DND-41 (cell line): ENCODE results near the gene DENND1A.

Experiments
- ATAC-seq: fragments of 200-7000 bp; cut with Tn5 transposase; 3 replicates; pipeline ENCODE4 v1.9.1; 2021; ENCODE audit warnings: low read depth; ENCODE audit not compliant: insufficient read depth
- DNase-seq: peaks from one replicate; pipeline ENCODE4 v3.0.0-alpha.2; 2020
- H2AFZ ChIP-seq: 2 replicates; pipeline ENCODE4 v1.6.0; 2012; ENCODE audit warnings: low read depth, low read length
- H3K27ac ChIP-seq: 2 replicates; pipeline ENCODE4 v1.5.1; 2012; ENCODE audit warnings: low read length, inconsistent platforms
- H3K27me3 ChIP-seq: fragments of 200-600 bp; sonication (generic); 2 replicates; pipeline ENCODE4 v1.6.0; 2012; ENCODE audit warnings: low read length, mild to moderate bottlenecking, inconsistent platforms; ENCODE audit not compliant: insufficient read depth, poor library complexity
- H3K36me3 ChIP-seq: 2 replicates; pipeline ENCODE4 v1.5.1; 2012; ENCODE audit warnings: low read length, inconsistent platforms; ENCODE audit not compliant: insufficient read depth
- H3K4me1 ChIP-seq: 2 replicates; pipeline ENCODE4 v1.5.1; 2012; ENCODE audit warnings: mild to moderate bottlenecking, low read length; ENCODE audit not compliant: insufficient read depth
- H3K4me2 ChIP-seq: 2 replicates; pipeline ENCODE4 v1.6.0; 2012; ENCODE audit warnings: mild to moderate bottlenecking, moderate library complexity, low read length, inconsistent platforms; ENCODE audit not compliant: insufficient read depth
- H3K4me3 ChIP-seq, 2 experiments: fragments of 200-600 bp in 1 of 2; shearing (Covaris generic) in 1 of 2; 2 replicates each; pipeline ENCODE4 v1.5.1; 2012 to 2016; ENCODE audit warnings: inconsistent platforms in 2 of 2, low read length in 2 of 2, mild to moderate bottlenecking in 2 of 2, low read depth in 1 of 2, moderate library complexity in 1 of 2
- H3K79me2 ChIP-seq: 2 replicates; pipeline ENCODE4 v1.6.0; 2012; ENCODE audit warnings: low read length, inconsistent platforms; ENCODE audit not compliant: insufficient read depth
- H3K9ac ChIP-seq: 2 replicates; pipeline ENCODE4 v1.6.0; 2012; ENCODE audit warnings: low read depth, mild to moderate bottlenecking, inconsistent platforms, low read length, moderate library complexity
- H3K9me3 ChIP-seq: 2 replicates; pipeline ENCODE4 v1.5.1; 2012; ENCODE audit warnings: low read length, moderate library complexity, mild to moderate bottlenecking, inconsistent platforms; ENCODE audit not compliant: insufficient read depth, severe bottlenecking
- H4K20me1 ChIP-seq: 2 replicates; pipeline ENCODE4 v1.6.0; 2012; ENCODE audit warnings: low read length; ENCODE audit not compliant: insufficient read depth
- EZH2 ChIP-seq: IDR thresholded peaks from 3 replicates; pipeline ENCODE4 v1.6.1; 2012; ENCODE audit warnings: borderline replicate concordance, low read depth, mild to moderate bottlenecking, moderate library complexity, low read length, inconsistent platforms; ENCODE audit not compliant: severe bottlenecking
- TF ChIP-seq, protein P1 (sequence below): IDR thresholded peaks from 2 replicates; pipeline ENCODE4 v1.5.1; 2012; ENCODE audit warnings: borderline replicate concordance, low read length, moderate library complexity, mild to moderate bottlenecking; ENCODE audit not compliant: poor library complexity, severe bottlenecking; ENCODE audit errors: extremely low read depth

Gene DENND1A

DNA sequence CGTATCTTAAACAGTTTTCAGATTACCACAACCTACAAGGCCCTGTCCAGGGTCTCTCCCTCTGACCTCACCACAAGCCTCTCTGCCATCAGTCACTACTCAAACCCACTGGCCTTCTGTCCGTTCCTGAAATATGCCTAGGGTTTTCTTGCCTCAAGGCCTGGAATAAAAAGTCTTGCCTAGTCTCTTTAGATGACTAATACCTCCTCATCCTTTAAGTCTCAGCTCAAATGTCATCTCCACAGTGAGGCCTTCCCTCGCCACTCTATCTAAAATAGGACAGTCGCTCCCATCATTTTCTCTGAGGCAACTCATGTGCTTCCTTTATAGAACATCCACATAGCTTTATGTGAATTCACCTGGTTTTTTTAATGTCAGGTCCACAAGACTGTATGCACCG lies 5.2 kb downstream of the DENND1A start:
- no peaks in the 10 kb centered on the region for H3K9me3 ChIP-seq
- no peak overlapping the region for H3K9ac ChIP-seq
- H2AFZ ChIP-seq = no peak overlapping the region
- H3K79me2 ChIP-seq = peaks cover 31% of the 10 kb centered on the region
- ATAC-seq (no peak), DNase-seq (no peak)
- H3K4me3 ChIP-seq = no peak overlapping the region
- H3K4me2 ChIP-seq = no peak overlapping the region
- H3K4me1 ChIP-seq = peaks cover 33% of the 10 kb centered on the region
- H3K27me3 ChIP-seq = no peaks in the 10 kb centered on the region
- peaks cover 17% of the 10 kb centered on the region; the same call in 1 of the 2 replicates for H4K20me1 ChIP-seq
- TF ChIP-seq, protein P1, sequence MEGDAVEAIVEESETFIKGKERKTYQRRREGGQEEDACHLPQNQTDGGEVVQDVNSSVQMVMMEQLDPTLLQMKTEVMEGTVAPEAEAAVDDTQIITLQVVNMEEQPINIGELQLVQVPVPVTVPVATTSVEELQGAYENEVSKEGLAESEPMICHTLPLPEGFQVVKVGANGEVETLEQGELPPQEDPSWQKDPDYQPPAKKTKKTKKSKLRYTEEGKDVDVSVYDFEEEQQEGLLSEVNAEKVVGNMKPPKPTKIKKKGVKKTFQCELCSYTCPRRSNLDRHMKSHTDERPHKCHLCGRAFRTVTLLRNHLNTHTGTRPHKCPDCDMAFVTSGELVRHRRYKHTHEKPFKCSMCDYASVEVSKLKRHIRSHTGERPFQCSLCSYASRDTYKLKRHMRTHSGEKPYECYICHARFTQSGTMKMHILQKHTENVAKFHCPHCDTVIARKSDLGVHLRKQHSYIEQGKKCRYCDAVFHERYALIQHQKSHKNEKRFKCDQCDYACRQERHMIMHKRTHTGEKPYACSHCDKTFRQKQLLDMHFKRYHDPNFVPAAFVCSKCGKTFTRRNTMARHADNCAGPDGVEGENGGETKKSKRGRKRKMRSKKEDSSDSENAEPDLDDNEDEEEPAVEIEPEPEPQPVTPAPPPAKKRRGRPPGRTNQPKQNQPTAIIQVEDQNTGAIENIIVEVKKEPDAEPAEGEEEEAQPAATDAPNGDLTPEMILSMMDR = no peak
- TF ChIP-seq EZH2 = no peak
- no peak overlapping the region for H3K27ac ChIP-seq
- no peaks in the 10 kb centered on the region for H3K36me3 ChIP-seq

DNA sequence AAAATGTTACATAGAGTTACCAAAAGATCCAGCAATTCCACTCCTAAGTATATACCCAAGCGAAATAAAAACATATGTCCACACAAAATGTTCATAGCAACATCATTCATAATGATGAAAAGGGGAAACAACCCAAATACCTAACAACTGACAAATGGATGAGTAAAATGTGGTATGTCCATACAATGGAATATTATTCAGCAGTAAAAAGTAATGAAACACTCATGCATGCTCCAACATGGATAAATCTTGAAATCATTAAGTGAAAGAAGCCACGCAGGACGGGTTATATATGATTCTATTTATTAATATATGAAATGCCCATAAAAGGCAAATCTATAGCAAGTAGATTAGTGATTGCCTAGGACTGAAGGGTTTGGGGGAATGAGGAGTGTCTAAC lies 6.0 kb downstream of the DENND1A start:
- Histone ChIP-seq H3K4me1 (peaks cover 27% of the 10 kb centered on the region), H3K4me2 (no peak overlapping the region), H3K79me2 (peaks cover 25% of the 10 kb centered on the region), H3K36me3 (no peaks in the 10 kb centered on the region), H3K9me3 (no peaks in the 10 kb centered on the region), H3K27ac (no peak overlapping the region), H3K9ac (no peak overlapping the region), H3K4me3 (no peak overlapping the region), H2AFZ (no peak overlapping the region), H3K27me3 (no peaks in the 10 kb centered on the region), H4K20me1 (peaks cover 17% of the 10 kb centered on the region; the same call in 1 of the 2 replicates)
- TF ChIP-seq, protein P1 = no peak
- no peak for TF ChIP-seq EZH2
- no peak for DNase-seq
- ATAC-seq = no peak

DNA sequence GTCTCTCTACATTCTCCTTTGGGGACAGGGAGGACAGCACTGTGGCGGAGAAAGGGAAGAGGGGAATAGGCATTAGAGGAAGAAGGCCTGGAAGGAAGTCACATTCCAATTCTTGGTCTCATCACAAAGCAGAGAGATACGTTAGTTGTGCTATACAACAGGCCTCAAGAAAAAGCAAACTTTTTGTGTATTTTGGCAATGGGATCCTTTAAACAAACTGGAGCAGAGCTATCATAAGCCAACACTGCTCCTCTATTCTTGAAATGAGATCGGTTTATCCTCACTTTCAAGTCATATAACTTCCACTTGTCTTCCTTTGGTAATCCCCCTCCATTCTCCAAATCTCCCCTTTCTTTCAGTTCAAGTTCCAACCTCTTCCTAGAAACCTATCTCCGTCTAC lies 6.5 kb downstream of the DENND1A start:
- Histone ChIP-seq H3K4me2 (no peak overlapping the region), H3K9me3 (no peaks in the 10 kb centered on the region), H3K27ac (no peak overlapping the region), H3K79me2 (peaks cover 20% of the 10 kb centered on the region; the same call in 1 of the 2 replicates), H2AFZ (no peak overlapping the region), H3K4me3 (no peak overlapping the region), H4K20me1 (peaks cover 16% of the 10 kb centered on the region; the same call in 1 of the 2 replicates), H3K36me3 (no peaks in the 10 kb centered on the region), H3K9ac (no peak overlapping the region), H3K4me1 (peaks cover 22% of the 10 kb centered on the region), H3K27me3 (no peaks in the 10 kb centered on the region)
- ATAC-seq (no peak), DNase-seq (no peak)
- TF ChIP-seq, protein P1 = no peak
- TF ChIP-seq EZH2 = no peak

DNA sequence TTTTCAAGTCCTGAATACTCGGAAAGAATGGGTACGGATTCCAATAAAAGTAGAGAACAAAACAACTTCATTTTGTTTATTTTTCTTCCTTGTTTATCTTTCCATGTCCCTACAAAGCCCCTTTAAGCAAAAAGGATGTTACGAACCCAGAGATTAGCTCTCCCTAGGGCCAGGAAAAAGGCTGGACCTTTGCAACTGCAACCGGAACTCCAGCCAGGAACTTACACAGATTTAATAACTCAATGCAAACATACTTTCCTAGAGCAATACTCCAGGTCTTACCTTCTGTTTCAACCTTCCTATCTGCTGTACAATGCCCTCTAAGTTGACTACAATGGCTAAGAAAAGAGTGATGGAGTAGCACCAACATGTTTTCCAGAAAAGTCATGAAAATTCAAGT lies 7.0 kb downstream of the DENND1A start:
- no peaks in the 10 kb centered on the region for H3K36me3 ChIP-seq
- H4K20me1 ChIP-seq = peaks cover 12% of the 10 kb centered on the region; the same call in 1 of the 2 replicates
- no peak for ATAC-seq
- H3K27ac ChIP-seq = no peak overlapping the region
- H3K4me3 ChIP-seq = no peak overlapping the region
- no peak overlapping the region for H3K4me2 ChIP-seq
- no peak overlapping the region for H3K9ac ChIP-seq
- DNase-seq = no peak
- peaks cover 16% of the 10 kb centered on the region; the same call in 1 of the 2 replicates for H3K79me2 ChIP-seq
- no peaks in the 10 kb centered on the region for H3K27me3 ChIP-seq
- H3K9me3 ChIP-seq = no peaks in the 10 kb centered on the region
- TF ChIP-seq, protein P1 = no peak
- TF ChIP-seq EZH2 = no peak
- H3K4me1 ChIP-seq = peaks cover 18% of the 10 kb centered on the region
- no peak overlapping the region for H2AFZ ChIP-seq
